Ovary (tissue), 9 donors: Measurements from ENCODE around the gene GSK3A. TPM values are rescaled to one million over a fixed set of nuclear protein-coding genes. Genes with fewer than 3 reads are reported as not detected.

Source experiments
- DNase-seq, 5 donors: peaks; one replicate each; pipeline ENCODE4 v3.0.0-alpha.2; 2019 to 2020
- H3K27ac ChIP-seq, 2 donors: fragments of 200-600 bp; one replicate each; pipeline versions ENCODE4 v1.5.1 to v1.8.0; 2019 to 2022
- H3K27me3 ChIP-seq: fragments of 200-600 bp; one replicate; pipeline ENCODE4 v1.8.0; 2022
- H3K36me3 ChIP-seq: fragments of 200-600 bp; sonication (generic); one replicate; pipeline ENCODE4 v1.5.1; 2019
- H3K4me1 ChIP-seq: one replicate; pipeline ENCODE4 v1.8.1; 2013; ENCODE audit warnings: mild to moderate bottlenecking, moderate library complexity; ENCODE audit not compliant: insufficient read depth
- H3K4me3 ChIP-seq: fragments of 200-600 bp; sonication (generic); one replicate; pipeline ENCODE4 v1.5.1; 2017
- H3K9me3 ChIP-seq, 2 donors: fragments of 200-600 bp in 1 of 2; sonication (generic) in 1 of 2; one replicate each; pipeline versions ENCODE4 v1.5.1 to v1.8.1; 2013 to 2019; ENCODE audit warnings: mild to moderate bottlenecking in 1 of 2, moderate library complexity in 1 of 2
- CTCF ChIP-seq, 3 donors: fragments of 450-650 bp in 2 of 3; fragments of 200-600 bp in 1 of 3; IDR thresholded peaks; one replicate each; pipeline versions ENCODE4 v1.5.1 to v1.8.0; 2016 to 2022; ENCODE audit warnings: antibody characterized with exemption in 3 of 3, mild to moderate bottlenecking in 1 of 3
- EP300 ChIP-seq: sonication (generic); formaldehyde crosslinking; IDR thresholded peaks from one replicate; pipeline ENCODE4 v1.6.1; 2017; ENCODE audit warnings: antibody characterized with exemption
- POLR2A ChIP-seq: fragments of 450-650 bp; IDR thresholded peaks from one replicate; pipeline ENCODE4 v1.6.1; 2017; ENCODE audit warnings: antibody characterized with exemption, mild to moderate bottlenecking, moderate library complexity
- WGBS, 3 donors: extraction: QIAGEN DNeasy Blood & Tissue Kit in 1 of 3; methylation state at CpG; one replicate each; pipeline versions ENCODE4 v1.1.5 to v1.1.7; 2013 to 2017; 5-methylcytosine and 5-hydroxymethylcytosine counted together
- intact Hi-C, 4 donors: fragments of 100-400 bp; cut with DNase I; formaldehyde crosslinking; loops; one replicate each; pipeline versions ENCODE4 v1.11.0 to v1.15.1; 2022 to 2023
- polyA plus RNA-seq, 2 donors: library from polyadenylated mRNA; stranded (reverse); fragments of 200-250 nt in 1 of 2; fragments of 350-450 nt in 1 of 2; fragmentation: Illumina TruSeq in 1 of 2; extraction: RNeasy Lipid Tissue Mini Kit (QIAGEN cat#74804) in 1 of 2; gene quantifications; one replicate each; pipeline ENCODE4 v1.2.3, GENCODE V29; 2013 to 2014
- total RNA-seq, 7 donors: library from RNA; depleted of rRNA in 2 of 7; stranded (reverse); fragments of >200 nt in 2 of 7; fragmentation: NEBNext Ultra II Directional in 3 of 7; extraction: Animal tissue kit (Norgen Biotek cat#: 25700) in 3 of 7; gene quantifications; one replicate each; pipeline versions ENCODE4 v1.1.0 to v1.2.4, GENCODE V29; 2016 to 2023
- donor health status: DM: no; HTN: no; CAD: no; lungs with moderate emphysema.
- donor health status: DM: no; HTN: no; CAD: no.
- donor health status: Bipolar disorder and iron deficiency.
- donor health status: DM: yes; HTN: yes; CAD: no.
- donor health status: DM: no; HTN: no; CAD: no.
- donor health status: DM: yes; HTN: yes; CAD: no.

The GSK3A gene
- total and polyA plus RNA-seq, 9 donors, result 16.0 to 40.9 (median 34.9) TPM

DNA sequence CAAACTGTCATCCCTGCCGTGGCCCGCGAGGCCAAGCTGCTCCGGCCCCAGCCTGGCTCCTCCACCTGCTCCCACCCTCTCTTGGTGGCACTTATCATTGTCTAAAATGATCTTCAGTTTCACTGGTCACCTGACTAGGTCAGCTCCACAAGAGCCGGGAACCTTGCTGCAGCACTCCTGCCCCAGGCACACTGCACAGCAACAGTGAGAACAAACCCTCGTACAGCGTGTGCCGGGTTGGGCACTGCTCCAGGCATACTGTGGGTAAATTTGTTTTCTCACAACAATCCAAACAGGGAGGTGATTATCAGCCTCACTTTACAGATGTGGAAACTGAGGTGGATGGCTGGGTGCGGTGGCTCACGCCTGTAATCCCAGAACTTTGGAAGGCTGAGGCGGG is 33.8 kb downstream of the GSK3A start:
- H3K4me1 ChIP-seq, result no peaks in the 10 kb centered on the region
- intact Hi-C loops, result loop anchor here in 1 of 4 donors (2.0 kb wide), 1 partner anchor 26 kb away; no protein-coding TSS in a partner anchor
- no peaks in the 10 kb centered on the region for H3K9me3 ChIP-seq
- no peak overlapping the region for H3K4me3 ChIP-seq
- no peak for DNase-seq
- 82 to 88% (median 85%) methylated on average over 11 of the region's 11 CpGs for WGBS, 3 donors
- TF ChIP-seq CTCF (IDR thresholded peaks at IDR 0.05) (no peak), EP300 (no peak), POLR2A (no peak)
- H3K27me3 ChIP-seq, result no peaks in the 10 kb centered on the region
- H3K36me3 ChIP-seq, result no peaks in the 10 kb centered on the region
- H3K27ac ChIP-seq, result no peak overlapping the region

DNA sequence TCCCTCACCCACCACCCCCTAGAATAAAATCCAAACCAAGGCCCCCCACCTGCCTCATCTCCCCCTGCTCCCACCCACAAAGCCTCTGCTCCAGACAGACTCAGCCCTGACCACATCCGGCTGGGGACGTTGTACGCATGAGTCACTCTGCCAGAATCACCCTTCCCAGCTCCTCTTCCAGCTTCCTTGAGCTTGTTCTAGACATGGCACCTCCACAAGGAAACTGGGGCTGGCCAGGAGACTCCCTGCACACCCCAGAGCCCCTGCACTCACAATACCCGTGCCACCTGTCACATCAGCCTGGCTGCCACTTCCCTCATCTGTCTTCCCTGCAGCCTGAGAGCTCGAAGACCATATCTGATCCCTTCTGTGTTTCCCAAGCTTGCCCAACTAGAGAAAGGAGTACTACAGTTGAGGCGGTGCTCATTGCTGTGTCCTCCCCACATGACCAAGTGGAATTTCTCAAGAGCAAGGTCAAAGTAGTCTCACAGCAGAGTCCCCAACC is 34.6 kb downstream of the GSK3A start:
- no peak overlapping the region for H3K27ac ChIP-seq

GRCh38 chr19:42206871-42207755 is 35.3 kb downstream of the GSK3A start:
- Histone ChIP-seq H3K27me3 (no peaks in the 10 kb centered on the region), H3K27ac (no peak overlapping the region), H3K9me3 (no peaks in the 10 kb centered on the region), H3K36me3 (no peaks in the 10 kb centered on the region), H3K4me3 (no peak overlapping the region), H3K4me1 (no peaks in the 10 kb centered on the region)
- TF ChIP-seq EP300 (no peak), CTCF (IDR thresholded peaks at IDR 0.05) (no peak), POLR2A (no peak)
- DNase-seq, result no peak
- 77 to 83% (median 81%) methylated on average over 14 of the region's 14 CpGs for WGBS, 3 donors
- intact Hi-C loops, result no loop called here

More for the DNA sequence above, 34.6 kb downstream of the GSK3A start:
- WGBS, 3 donors, result 73 to 82% (median 79%) methylated on average over 6 of the region's 6 CpGs
- Histone ChIP-seq H3K9me3 (no peaks in the 10 kb centered on the region), H3K36me3 (no peaks in the 10 kb centered on the region), H3K27me3 (no peaks in the 10 kb centered on the region), H3K4me3 (no peak overlapping the region), H3K4me1 (no peaks in the 10 kb centered on the region)
- TF ChIP-seq CTCF (IDR thresholded peaks at IDR 0.05) (no peak), EP300 (no peak), POLR2A (no peak)
- intact Hi-C loops, result loop anchor here in 1 of 4 donors (2.0 kb wide), 1 partner anchor 27 kb away; no protein-coding TSS in a partner anchor
- DNase-seq, result no peak

- no peak for DNase-seq
- no peak overlapping the region for H3K27ac ChIP-seq
- TF ChIP-seq EP300 (no peak), CTCF (IDR thresholded peaks at IDR 0.05) (no peak), POLR2A (no peak)
- 83 to 85% (median 84%) methylated on average over 6 of the region's 6 CpGs for WGBS, 3 donors
- no peaks in the 10 kb centered on the region for H3K4me1 ChIP-seq
- H3K4me3 ChIP-seq, result no peak overlapping the region
- no peaks in the 10 kb centered on the region for H3K9me3 ChIP-seq
- H3K27me3 ChIP-seq, result no peaks in the 10 kb centered on the region
- H3K36me3 ChIP-seq, result no peaks in the 10 kb centered on the region
- intact Hi-C loops, result no loop called here
These were observed 37.7 kb downstream of the GSK3A start for GRCh38 chr19:42204664-42205063.
